Coronary artery (tissue), 2 donors: ENCODE measurements around the gene BIVM.

Experiments
- DNase-seq: peaks from one replicate; pipeline ENCODE4 v3.0.0-alpha.2; 2017; ENCODE audit warnings: low spot score
- H3K27ac ChIP-seq, 2 donors: fragments of 200-600 bp; sonication (generic); one replicate each; pipeline ENCODE4 v1.5.1; 2016 to 2019
- H3K4me3 ChIP-seq: fragments of 200-600 bp; sonication (generic); 2 replicates; pipeline ENCODE4 v1.5.1; 2016; ENCODE audit warnings: mild to moderate bottlenecking, moderate library complexity
- TF ChIP-seq, protein P1 (sequence below): fragments of 200-600 bp; sonication (generic); IDR thresholded peaks from one replicate; pipeline ENCODE4 v1.5.1; 2019; ENCODE audit warnings: antibody characterized with exemption

The BIVM gene

DNA sequence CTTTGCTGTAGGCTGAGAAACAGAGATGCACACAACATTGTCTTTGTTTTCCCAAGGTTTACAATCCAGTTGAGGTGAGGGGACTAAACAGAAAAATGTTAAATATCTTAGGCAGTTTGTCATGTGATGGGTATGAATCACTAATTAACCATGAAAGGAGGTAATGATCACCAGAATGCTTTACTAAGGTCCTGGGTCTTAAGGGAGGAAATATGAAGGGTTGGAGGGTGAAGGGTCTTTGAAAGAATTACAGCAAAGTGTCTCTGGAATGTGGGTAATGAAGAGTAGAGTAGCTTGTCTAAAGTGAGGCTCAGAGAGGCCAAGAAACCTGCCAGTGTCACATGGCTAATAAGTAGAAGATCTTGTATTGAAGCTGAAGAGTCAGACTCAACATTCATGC, 19.0 kb downstream of the BIVM start:
- no peak overlapping the region for H3K27ac ChIP-seq
- H3K4me3 ChIP-seq: no peak overlapping the region
- no peak for DNase-seq
- TF ChIP-seq, protein P1, sequence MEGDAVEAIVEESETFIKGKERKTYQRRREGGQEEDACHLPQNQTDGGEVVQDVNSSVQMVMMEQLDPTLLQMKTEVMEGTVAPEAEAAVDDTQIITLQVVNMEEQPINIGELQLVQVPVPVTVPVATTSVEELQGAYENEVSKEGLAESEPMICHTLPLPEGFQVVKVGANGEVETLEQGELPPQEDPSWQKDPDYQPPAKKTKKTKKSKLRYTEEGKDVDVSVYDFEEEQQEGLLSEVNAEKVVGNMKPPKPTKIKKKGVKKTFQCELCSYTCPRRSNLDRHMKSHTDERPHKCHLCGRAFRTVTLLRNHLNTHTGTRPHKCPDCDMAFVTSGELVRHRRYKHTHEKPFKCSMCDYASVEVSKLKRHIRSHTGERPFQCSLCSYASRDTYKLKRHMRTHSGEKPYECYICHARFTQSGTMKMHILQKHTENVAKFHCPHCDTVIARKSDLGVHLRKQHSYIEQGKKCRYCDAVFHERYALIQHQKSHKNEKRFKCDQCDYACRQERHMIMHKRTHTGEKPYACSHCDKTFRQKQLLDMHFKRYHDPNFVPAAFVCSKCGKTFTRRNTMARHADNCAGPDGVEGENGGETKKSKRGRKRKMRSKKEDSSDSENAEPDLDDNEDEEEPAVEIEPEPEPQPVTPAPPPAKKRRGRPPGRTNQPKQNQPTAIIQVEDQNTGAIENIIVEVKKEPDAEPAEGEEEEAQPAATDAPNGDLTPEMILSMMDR: no peak

DNA sequence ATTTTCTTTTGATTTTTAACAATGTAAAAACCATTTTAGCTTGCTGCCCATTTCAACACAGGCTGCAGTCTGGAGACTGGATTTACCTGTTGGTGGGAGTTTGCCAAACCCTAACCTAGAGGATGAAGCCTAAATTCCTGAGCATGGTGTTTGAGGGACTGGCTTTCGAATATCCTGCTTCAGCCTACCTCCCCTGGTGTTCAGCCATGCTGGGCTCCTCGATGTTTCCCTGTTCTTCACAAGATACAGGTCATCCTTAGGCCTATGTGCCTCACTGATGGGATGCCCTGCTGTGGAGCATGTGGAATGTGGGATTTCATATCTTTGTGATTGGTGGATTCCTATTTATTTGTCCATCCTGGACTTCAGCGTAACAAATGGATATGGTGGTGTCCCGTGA, 26.5 kb downstream of the BIVM start:
- TF ChIP-seq, protein P1: no peak
- no peak overlapping the region for H3K4me3 ChIP-seq
- DNase-seq: no peak
- no peak overlapping the region for H3K27ac ChIP-seq

DNA sequence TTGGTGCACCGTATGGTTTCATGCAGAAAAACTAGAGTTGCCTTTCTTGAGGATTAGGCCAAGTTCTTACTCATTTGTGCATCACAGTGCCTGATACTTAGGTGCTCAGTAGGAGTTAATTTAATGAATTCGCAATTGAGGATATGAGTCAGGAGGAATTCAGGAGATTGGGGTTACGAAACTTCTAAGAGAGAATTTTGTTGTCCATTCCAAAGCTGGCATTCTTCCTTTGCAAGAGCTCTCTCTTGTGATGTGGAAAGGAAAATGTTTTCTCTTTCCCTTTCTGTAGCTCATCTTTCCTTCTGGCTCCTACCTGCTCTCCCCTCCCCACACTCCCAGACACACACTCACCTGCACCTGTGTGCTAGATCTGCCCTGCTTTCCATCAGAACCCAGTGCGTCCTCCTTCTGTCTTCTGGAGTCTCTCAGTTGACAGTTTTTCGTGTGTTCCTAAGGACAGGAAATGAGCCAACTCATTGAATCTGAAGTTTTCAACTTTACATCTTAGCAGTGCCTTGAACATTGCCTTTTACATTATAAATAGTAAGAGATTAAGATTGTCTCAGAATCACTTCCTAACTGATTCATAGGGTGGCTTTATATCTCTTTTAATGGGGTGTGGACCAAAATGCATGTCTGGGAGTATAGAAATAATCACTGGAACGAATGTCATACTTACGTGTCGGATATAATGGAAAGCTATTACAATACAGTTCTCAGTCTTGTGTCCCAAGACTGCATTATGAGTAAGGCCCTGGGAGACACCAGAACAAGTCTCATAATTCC, 27.2 kb downstream of the BIVM start:
- DNase-seq: no peak
- TF ChIP-seq, protein P1: no peak
- Histone ChIP-seq H3K27ac (no peak overlapping the region), H3K4me3 (no peak overlapping the region)

DNA sequence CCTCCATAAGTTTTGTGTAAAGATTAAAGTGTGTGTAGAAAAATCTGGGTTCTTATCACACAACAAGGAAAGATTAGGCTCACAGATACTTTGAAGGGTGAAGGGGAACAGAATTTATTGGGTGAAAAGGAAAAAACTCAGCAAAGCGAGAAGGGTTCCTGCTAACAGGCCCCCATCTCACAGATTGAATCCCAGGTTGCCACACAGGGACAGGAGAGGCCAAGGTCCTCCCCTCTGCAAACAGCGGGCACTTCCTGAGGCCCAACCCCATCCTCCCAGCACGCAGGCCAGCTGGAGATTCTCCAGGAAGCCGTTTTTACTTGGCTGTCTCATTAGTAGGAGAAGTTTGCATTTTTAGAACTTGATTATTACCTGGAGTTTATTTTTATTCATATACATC, 31.7 kb downstream of the BIVM start:
- TF ChIP-seq, protein P1: no peak
- DNase-seq: no peak
- H3K27ac ChIP-seq: no peak overlapping the region
- no peak overlapping the region for H3K4me3 ChIP-seq

DNA sequence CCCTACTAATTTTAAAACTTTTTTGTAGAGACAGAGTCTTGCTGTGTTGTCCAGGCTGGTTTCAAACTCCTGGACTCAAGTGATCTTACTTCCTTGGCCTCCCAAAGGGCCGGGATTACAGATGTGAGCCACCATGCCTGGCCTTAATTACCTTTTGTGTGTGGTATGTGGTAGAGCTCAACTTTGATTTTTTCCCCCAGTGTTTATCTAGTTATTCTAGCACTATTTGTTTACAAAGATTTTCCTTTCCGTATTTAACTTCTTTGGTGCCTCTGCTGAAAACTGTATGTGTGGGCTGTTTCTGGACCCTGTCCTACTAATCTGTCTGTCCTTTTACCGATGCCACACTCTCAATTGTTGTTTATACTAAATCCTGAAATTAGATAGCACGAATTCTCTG, 37.6 kb downstream of the BIVM start:
- Histone ChIP-seq H3K4me3 (no peak overlapping the region), H3K27ac (no peak overlapping the region)
- no peak for DNase-seq
- TF ChIP-seq, protein P1: no peak

DNA sequence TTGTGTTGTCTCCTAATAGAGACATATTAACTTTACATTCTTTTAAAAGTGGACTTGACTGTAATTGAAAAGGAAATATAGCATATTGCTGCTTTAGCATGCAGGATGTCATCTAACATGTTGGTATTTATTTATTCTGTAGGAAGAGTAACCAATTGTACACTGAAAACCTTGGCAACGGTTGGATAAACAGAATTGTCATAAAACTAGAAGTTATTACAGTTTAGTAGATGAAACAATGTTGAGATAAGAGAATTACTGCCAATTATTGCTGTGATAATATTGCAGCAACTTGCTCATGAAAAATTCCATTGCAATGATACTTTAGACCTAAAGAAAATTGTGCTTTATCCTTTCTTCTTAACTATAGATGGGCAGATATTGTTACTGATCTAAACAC, 39.4 kb downstream of the BIVM start:
- TF ChIP-seq, protein P1: no peak
- Histone ChIP-seq H3K4me3 (no peak overlapping the region), H3K27ac (no peak overlapping the region)
- no peak for DNase-seq

DNA sequence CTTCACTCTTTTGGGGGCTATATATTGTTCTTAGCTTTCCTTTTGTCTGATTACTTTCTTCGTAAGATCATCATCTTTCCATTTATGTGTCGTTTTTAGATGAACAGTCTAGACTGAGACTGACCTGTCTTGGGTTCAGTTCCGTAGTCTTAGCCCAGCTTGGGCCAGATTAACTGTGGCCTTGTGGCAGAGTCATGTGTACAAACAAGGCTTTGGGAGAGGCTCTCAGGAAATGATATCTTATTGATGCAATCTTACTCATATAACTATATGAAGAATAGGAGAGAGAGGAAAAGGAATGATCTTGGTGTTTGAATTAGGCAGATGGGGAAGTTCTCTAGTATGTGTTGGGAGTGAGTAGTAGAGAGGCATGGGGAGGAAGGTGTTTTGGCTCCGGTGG, 40.1 kb downstream of the BIVM start:
- Histone ChIP-seq H3K27ac (no peak overlapping the region), H3K4me3 (no peak overlapping the region)
- TF ChIP-seq, protein P1: no peak
- DNase-seq: no peak
